HG02981 (cell line): ENCODE results near the gene OBSCN.
"Not testable (repeated sequence)": the region's sequence is repeated elsewhere in the genome, so short reads cannot be mapped to it uniquely, and the experiment has no call there.

Experiments used
- ATAC-seq: cut with Tn5 transposase; IDR thresholded peaks from one replicate; pipeline ENCODE4 v1.9.1; 2021; ENCODE audit warnings: mild to moderate bottlenecking, moderate library complexity; ENCODE audit not compliant: unreplicated experiment

Gene OBSCN

GRCh38 chr1:228169345-228169744 is 38.5 kb upstream of the OBSCN start:
- ATAC-seq, result no peak

GRCh38 chr1:228170666-228171065 is 37.2 kb upstream of the OBSCN start:
- no peak for ATAC-seq

DNA sequence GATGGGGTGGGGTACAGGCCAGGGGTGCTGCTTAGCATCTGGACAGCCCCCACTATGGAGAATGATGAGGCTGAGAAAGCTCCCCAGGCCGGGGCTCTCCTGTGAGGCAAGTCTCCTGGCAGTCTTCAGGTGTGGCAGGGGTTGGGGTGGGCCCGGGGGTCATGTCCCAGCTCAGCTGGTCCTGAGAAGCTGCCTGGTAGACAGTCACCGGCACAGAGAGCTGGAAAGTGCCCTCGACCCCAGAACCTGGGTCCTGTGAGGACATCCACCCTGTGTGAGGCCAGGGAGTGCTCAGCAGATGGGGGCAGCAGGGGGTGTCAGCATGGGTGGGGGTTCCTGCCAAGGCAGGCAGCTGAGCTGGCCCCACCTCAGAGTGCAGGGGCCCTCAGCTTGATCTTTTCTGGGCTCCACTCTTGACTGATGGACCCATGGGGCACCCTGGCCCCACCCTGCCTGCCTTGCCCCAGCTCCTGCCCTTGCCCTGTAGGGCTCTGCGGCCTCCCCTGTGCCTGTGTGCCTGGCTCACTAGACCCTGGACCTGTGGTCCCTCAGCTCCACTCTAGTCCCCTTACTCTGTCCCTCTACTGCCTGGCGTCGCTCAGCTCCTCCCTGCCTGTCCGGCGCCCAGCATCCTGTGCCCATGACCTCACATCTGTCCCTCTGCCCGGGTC is 36.5 kb upstream of the OBSCN start:
- no peak for ATAC-seq

- ATAC-seq, result no peak
Measured at GRCh38 chr1:228172591-228173527, 35.0 kb upstream of the OBSCN start.

- ATAC-seq, result not testable (repeated sequence)
Measured at GRCh38 chr1:228173528-228174481, 34.0 kb upstream of the OBSCN start.

DNA sequence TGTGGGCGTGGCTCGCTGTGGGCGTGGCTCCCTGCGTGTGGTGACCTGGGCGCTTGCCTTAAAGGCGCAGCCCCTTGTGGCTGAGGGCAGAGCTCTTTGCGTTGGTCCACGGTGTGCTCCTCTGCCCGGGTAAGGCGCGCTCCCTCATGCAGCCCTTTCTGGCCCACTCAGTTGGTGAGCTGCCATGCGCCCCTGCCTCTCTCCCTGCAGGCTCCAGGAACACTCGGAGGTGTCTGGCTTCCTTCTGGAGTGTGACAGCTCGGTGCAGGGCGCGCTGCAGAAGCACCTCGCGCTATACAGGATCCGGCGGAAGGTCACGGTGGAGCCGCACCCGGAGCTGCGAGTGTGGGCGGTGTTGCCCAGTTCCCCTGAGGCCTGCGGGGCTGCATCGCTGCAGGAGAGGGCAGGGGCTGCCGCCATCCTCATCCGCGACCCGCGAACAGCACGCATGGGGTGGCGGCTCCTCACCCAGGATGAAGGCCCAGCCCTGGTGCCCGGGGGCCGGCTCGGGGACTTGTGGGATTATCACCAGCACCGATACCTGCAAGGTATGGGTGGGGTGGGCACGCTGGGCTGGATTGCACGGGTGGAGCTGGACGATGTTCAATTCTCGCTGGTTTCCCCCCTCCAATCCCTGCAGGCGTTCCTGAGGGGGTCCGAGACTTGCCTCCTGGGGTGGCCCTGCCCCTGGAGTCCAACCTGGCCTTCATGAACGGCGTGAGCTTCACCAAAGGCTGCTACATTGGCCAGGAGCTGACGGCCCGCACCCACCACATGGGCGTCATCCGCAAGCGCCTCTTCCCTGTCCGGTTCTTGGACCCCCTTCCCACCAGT is 33.1 kb upstream of the OBSCN start:
- ATAC-seq, result no peak

GRCh38 chr1:228175316-228176023 is 32.4 kb upstream of the OBSCN start:
- ATAC-seq, result no peak

DNA sequence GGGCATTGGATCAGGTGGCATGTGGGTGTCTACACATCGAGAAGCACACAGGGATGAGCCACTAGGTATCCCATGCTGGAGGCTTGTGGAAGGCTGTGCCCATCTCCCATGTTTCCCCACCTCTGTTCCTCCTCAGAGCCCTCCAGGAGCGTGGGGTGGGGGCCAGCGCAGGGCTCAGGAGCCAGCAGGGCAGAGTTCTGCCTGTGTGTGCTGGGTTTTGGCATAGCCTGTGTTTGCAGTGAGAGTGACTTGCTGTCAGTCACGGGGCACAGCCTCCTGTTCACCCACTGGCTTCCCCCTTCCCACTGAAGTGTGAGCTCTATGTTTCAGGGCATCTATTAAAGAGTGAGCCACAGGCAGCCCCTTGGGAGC is 31.8 kb upstream of the OBSCN start:
- no peak for ATAC-seq

GRCh38 chr1:228176461-228177182 is 31.2 kb upstream of the OBSCN start:
- no peak for ATAC-seq

GRCh38 chr1:228177183-228177475 is 30.7 kb upstream of the OBSCN start:
- no peak for ATAC-seq

DNA sequence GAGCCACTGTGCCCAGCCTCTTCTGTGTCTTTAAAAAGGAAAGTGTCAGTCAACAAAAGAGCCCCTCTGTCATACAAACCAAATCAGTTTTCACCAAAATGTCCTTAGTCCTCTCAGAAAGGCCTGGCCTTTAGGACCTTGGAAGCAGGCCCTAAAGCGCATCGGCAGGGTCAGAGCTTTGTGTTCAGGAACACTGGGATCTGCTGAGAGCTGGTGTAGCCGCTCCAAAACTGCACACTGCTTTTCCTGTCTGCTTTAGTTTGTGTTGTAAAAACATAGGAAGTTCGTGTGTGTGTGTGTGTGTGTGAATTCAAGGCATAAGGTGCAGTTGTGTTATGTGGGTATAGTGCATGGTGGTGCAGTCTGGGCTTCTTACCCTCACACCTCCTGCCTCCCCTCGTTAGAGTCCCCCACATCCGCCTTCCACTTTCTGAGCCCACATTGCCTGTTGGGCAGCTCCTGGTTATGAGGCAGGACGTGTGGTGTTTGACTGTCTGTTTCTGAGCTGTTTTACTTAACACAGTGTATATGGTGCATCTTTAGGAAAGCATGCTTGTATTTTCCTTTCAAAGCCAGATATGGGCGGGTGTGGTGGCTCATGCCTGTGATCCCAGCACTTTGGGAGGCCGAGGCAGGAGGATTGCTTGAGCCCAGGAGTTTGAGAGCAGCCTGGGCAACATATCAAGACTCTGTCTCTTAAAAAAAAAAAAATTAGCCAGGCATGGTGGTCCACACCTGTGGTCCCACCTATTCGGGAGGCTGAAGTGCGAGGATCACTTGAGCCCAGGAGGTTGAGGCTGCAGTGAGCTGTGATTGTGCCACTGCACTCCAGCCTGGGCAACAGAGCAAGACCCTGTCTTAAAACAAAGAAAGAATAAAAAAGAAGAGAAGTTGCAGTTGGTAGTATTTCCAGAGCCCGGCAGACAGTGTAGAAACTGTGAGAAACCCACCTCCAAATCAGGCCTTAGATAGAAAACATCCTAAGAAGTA is 29.8 kb upstream of the OBSCN start:
- ATAC-seq, result no peak

DNA sequence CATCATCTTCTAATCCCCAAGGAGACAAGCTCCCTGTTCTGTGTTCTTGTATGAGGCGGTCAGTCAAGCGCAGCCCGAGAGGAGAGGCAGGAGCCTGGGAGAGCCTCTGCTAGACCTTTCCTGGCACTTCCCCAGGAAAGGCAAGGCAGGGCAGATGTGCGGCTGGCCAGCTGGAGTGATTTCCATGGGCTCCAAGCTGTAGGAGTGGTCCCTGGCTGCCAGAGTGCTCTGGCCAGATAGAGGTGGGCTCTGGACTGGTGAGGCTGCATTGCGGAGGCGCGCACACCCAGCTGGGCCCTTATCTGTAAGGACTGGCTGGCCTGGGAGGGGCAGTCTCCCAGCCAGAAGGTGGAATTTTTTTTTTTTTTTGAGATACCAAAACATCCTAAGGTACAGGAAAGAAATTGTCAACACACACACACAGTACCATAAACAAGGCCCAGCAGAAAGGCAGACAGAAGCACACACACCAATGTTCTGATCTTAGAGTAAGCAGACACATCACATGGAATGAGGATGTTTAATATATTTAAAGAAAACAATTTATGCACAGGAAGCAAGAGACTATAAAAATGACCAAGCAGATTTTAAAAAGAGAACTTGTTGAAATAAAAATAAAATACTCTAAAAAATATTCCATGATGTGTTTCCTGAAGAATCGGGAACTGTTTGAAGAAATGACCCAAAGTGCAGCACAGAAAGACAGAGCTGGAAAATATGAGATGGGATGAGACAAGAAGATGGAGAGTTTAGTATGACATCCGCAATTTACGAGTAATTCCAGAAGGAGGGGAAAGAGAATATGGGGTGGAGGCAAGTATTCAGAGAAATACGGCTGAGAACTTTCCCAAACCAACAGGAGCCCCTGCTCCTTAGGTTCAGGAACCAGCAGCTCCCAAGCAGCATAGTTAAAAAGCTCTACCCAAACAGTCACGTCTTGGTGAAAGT is 28.8 kb upstream of the OBSCN start:
- ATAC-seq, result no peak

DNA sequence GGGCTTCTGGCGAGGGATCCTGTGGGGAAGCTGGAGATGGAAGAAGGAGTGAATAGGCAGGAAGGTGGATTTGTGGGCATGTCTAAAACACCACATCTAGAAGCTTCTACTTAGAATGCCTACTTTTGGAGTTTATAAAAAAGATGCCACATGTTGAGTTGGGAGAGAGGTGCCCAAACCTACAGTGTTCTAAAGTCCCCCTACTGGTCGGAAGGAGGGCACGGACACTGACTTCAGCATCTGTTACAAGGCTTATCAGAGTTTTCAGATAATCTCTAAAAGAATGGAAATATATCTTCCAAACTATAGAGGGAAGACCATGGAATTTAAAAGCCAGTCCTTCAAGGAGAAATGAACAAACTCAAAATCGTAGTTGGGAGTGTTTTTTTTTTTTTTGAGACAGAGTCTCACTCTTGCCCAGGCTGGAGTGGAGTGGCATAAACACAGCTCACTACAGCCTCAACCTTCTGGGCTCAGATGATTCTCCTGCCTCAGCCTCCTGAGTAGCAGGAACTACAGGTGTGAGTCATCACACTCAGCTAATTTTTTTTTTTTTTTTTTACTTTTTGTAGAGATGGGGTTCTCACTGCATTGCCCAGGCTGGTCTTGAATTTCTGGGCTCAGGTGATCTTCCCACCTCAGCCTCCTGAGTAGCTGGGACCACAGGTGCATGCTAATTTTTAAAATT is 27.4 kb upstream of the OBSCN start:
- no peak for ATAC-seq

- ATAC-seq, result no peak
Measured at GRCh38 chr1:228180959-228181644, 26.7 kb upstream of the OBSCN start.

DNA sequence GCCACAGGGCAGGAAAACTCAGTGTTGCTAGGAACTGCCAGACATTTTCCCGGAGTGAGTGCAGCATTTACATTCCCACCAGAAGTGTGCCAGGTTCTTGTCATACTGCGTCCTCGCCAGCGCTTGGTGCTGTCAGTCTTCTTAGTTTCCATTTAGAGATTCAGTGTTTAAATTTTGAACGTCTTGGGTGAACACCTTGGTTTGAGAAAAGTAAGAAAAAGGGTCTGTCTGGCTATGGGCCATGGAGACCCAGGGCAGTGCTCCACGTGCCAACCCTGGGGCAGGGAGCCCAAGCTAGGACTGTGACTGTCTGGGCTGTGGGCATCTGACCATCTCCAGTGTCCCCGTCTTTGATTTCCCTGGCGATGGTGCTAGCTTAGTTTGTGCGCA is 26.2 kb upstream of the OBSCN start:
- ATAC-seq, result no peak
